ENCODE measurements around the gene RPS6KA2. TPM values are rescaled to one million over a fixed set of nuclear protein-coding genes. Genes with fewer than 3 reads are reported as not detected.

The RPS6KA2 gene
- total RNA-seq, 4 donors from 2014 or later: 55.4 to 119 (median 76.4) TPM

GRCh38 chr6:166625356-166625755, 1.7 kb downstream of the RPS6KA2 start:
- Histone ChIP-seq H3K4me3 (peak overlapping the region; percentile 73 to 91), H3K9me3 (no peaks in the 10 kb centered on the region), H3K27me3 (no peaks in the 10 kb centered on the region), H3K27ac (peak overlapping the region in 3 of 4 donors; percentile 85 to 90 (median 87)), H3K36me3 (no peaks in the 10 kb centered on the region), H3K4me1 (peaks cover 0 to 73% (median 23%) of the 10 kb centered on the region in 3 donors)
- 22 to 50% methylated on average over 1 to 2 of the region's 5 CpGs for WGBS, 2 donors (ENCODE audit: low coverage in 1 of 2)
- ATAC-seq: no peak
- no peak for TF ChIP-seq POLR2A (IDR thresholded peaks at IDR 0.05)
- TF ChIP-seq EP300 (IDR thresholded peaks at IDR 0.05): no peak
- TF ChIP-seq CTCF (IDR thresholded peaks at IDR 0.05): no peak
- TF ChIP-seq POLR2AphosphoS5 (IDR thresholded peaks at IDR 0.05): no peak

- TF ChIP-seq POLR2AphosphoS5 (IDR thresholded peaks at IDR 0.05) (peak; percentile 85), POLR2A (IDR thresholded peaks at IDR 0.05) (no peak)
- H3K4me1 ChIP-seq: peaks cover 4 to 83% (median 29%) of the 10 kb centered on the region in 3 donors
- no peaks in the 10 kb centered on the region for H3K27me3 ChIP-seq
- no peak overlapping the region for H3K4me3 ChIP-seq
- no peaks in the 10 kb centered on the region for H3K36me3 ChIP-seq
- ATAC-seq: peak; percentile 4
- WGBS, 2 donors (ENCODE audit: low coverage in 1 of 2): 61 to 80% methylated on average over 1 to 2 of the region's 4 CpGs
- H3K9me3 ChIP-seq: no peaks in the 10 kb centered on the region
- peak overlapping the region in 3 of 4 donors; percentile 67 to 90 (median 87) for H3K27ac ChIP-seq
These were observed 2.8 kb downstream of the RPS6KA2 start for GRCh38 chr6:166624275-166624674.

- no peak for ATAC-seq
- Histone ChIP-seq H3K27me3 (no peaks in the 10 kb centered on the region), H3K27ac (peak overlapping the region in 3 of 4 donors; percentile 39 to 90 (median 87))
These were observed 3.7 kb downstream of the RPS6KA2 start for GRCh38 chr6:166623318-166623717.

GRCh38 chr6:166621114-166621540, 5.9 kb downstream of the RPS6KA2 start:
- Histone ChIP-seq H3K4me1 (peaks cover 4 to 80% (median 23%) of the 10 kb centered on the region in 3 donors), H3K36me3 (peaks cover 0 to 8% of the 10 kb centered on the region in 2 donors), H3K27me3 (no peaks in the 10 kb centered on the region), H3K4me3 (no peak overlapping the region), H3K27ac (peak overlapping the region in 3 of 4 donors; percentile 76 to 79 (median 78)), H3K9me3 (no peaks in the 10 kb centered on the region)
- no peak for ATAC-seq
- WGBS, 2 donors (ENCODE audit: low coverage in 1 of 2): 90 to 100% methylated on average over 2 to 5 of the region's 6 CpGs
- no peak for TF ChIP-seq CTCF (IDR thresholded peaks at IDR 0.05)

More at GRCh38 chr6:166623318-166623717, 3.7 kb downstream of the RPS6KA2 start:
- no peaks in the 10 kb centered on the region for H3K9me3 ChIP-seq
- TF ChIP-seq CTCF (IDR thresholded peaks at IDR 0.05) (no peak), EP300 (IDR thresholded peaks at IDR 0.05) (no peak), POLR2AphosphoS5 (IDR thresholded peaks at IDR 0.05) (no peak), POLR2A (IDR thresholded peaks at IDR 0.05) (no peak)
- H3K4me3 ChIP-seq: no peak overlapping the region
- 60 to 75% methylated on average over 2 to 3 of the region's 5 CpGs for WGBS, 2 donors (ENCODE audit: low coverage in 1 of 2)
- peaks cover 0 to 6% of the 10 kb centered on the region in 2 donors for H3K36me3 ChIP-seq
- H3K4me1 ChIP-seq: peaks cover 4 to 81% (median 25%) of the 10 kb centered on the region in 3 donors

GRCh38 chr6:166620478-166621113, 6.5 kb downstream of the RPS6KA2 start:
- Histone ChIP-seq H3K36me3 (peaks cover 0 to 8% of the 10 kb centered on the region in 2 donors), H3K9me3 (no peaks in the 10 kb centered on the region), H3K4me1 (peaks cover 4 to 80% (median 23%) of the 10 kb centered on the region in 3 donors), H3K27ac (peak overlapping the region; percentile 57 to 79 (median 77)), H3K4me3 (no peak overlapping the region), H3K27me3 (no peaks in the 10 kb centered on the region)
- ATAC-seq: no peak
- TF ChIP-seq POLR2A (IDR thresholded peaks at IDR 0.05): no peak
- no peak for TF ChIP-seq CTCF (IDR thresholded peaks at IDR 0.05)
- no peak for TF ChIP-seq EP300 (IDR thresholded peaks at IDR 0.05)
- no peak for TF ChIP-seq POLR2AphosphoS5 (IDR thresholded peaks at IDR 0.05)
- WGBS, 2 donors (ENCODE audit: low coverage in 1 of 2): 62 to 67% methylated on average over 6 to 8 of the region's 8 CpGs

Data from gastroesophageal sphincter (tissue), 4 donors.